Thoracic aorta (tissue), 2 donors: ENCODE data around the gene REM2. TPM values are rescaled to one million over a fixed set of nuclear protein-coding genes. Genes with fewer than 3 reads are reported as not detected.

Experiments
- ATAC-seq: fragments of 150-250 bp; one replicate; pipeline ENCODE4 v1.8.0; 2017; ENCODE audit warnings: low read depth; ENCODE audit not compliant: insufficient number of reproducible peaks, low FRiP score
- DNase-seq: peaks from one replicate; pipeline ENCODE4 v3.0.0-alpha.2; 2020; ENCODE audit warnings: low spot score
- H3K27ac ChIP-seq, 2 donors: fragments of 200-600 bp; sonication (generic); 1 replicate in 1 of 2; 2 replicates in 1 of 2; pipeline ENCODE4 v1.5.1; 2016; ENCODE audit warnings: mild to moderate bottlenecking in 2 of 2, moderate library complexity in 2 of 2
- H3K27me3 ChIP-seq: fragments of 200-600 bp; sonication (generic); replicated peaks from 2 replicates; pipeline ENCODE4 v1.6.0; 2016; ENCODE audit warnings: mild to moderate bottlenecking; ENCODE audit not compliant: insufficient read depth
- H3K36me3 ChIP-seq: fragments of 200-600 bp; sonication (generic); one replicate; pipeline ENCODE4 v1.5.1; 2016
- H3K4me1 ChIP-seq, 2 donors: fragments of 200-600 bp; sonication (generic); 1 replicate in 1 of 2; 2 replicates in 1 of 2; pipeline versions ENCODE4 v1.5.1 to v1.6.0; 2016; ENCODE audit warnings: low read depth in 2 of 2, mild to moderate bottlenecking in 1 of 2; ENCODE audit not compliant: control insufficient read depth in 1 of 2
- H3K4me3 ChIP-seq: fragments of 200-600 bp; sonication (generic); 2 replicates; pipeline ENCODE4 v1.5.1; 2016; ENCODE audit warnings: mild to moderate bottlenecking
- H3K9me3 ChIP-seq: fragments of 200-600 bp; sonication (generic); 2 replicates; pipeline ENCODE4 v1.5.1; 2016
- CTCF ChIP-seq: fragments of 200-600 bp; sonication (generic); IDR thresholded peaks from one replicate; pipeline ENCODE4 v1.5.1; 2019; ENCODE audit warnings: antibody characterized with exemption
- total RNA-seq, 2 donors: library from RNA; depleted of rRNA; stranded (reverse); fragments of >200 nt; gene quantifications; one replicate each; pipeline versions ENCODE4 v1.1.0 to v1.2.3, GENCODE V29; 2016

REM2 gene
- total RNA-seq, 2 donors from 2014 or later, result 0.28 TPM; not detected in 1

- H3K4me1 ChIP-seq, result no peaks in the 10 kb centered on the region
- no peak for ATAC-seq
- no peak for TF ChIP-seq CTCF
Measured at GRCh38 chr14:22901799-22902198, 18.8 kb downstream of the REM2 start.

GRCh38 chr14:22903742-22904087 lies 20.7 kb downstream of the REM2 start:
- ATAC-seq (no peak), DNase-seq (no peak)
- TF ChIP-seq CTCF, result no peak
- no peaks in the 10 kb centered on the region for H3K27me3 ChIP-seq
- H3K9me3 ChIP-seq, result no peaks in the 10 kb centered on the region
- H3K4me3 ChIP-seq, result no peak overlapping the region
- H3K4me1 ChIP-seq, result no peaks in the 10 kb centered on the region
- no peak overlapping the region for H3K27ac ChIP-seq
- peaks cover 77% of the 10 kb centered on the region for H3K36me3 ChIP-seq

More at GRCh38 chr14:22901799-22902198, 18.8 kb downstream of the REM2 start:
- Histone ChIP-seq H3K36me3 (peaks cover 64% of the 10 kb centered on the region), H3K9me3 (no peaks in the 10 kb centered on the region), H3K27ac (no peak overlapping the region), H3K27me3 (no peaks in the 10 kb centered on the region), H3K4me3 (no peak overlapping the region)
- no peak for DNase-seq

- H3K4me1 ChIP-seq, result no peaks in the 10 kb centered on the region
- no peak overlapping the region for H3K27ac ChIP-seq
- DNase-seq (no peak), ATAC-seq (no peak)
- H3K36me3 ChIP-seq, result peaks cover 82% of the 10 kb centered on the region
- H3K27me3 ChIP-seq, result no peaks in the 10 kb centered on the region
- H3K4me3 ChIP-seq, result no peak overlapping the region
- H3K9me3 ChIP-seq, result no peaks in the 10 kb centered on the region
- TF ChIP-seq CTCF, result no peak
Measured at GRCh38 chr14:22905627-22906026, 22.6 kb downstream of the REM2 start.

- DNase-seq (no peak), ATAC-seq (no peak)
- Histone ChIP-seq H3K4me3 (no peak overlapping the region), H3K4me1 (no peaks in the 10 kb centered on the region), H3K27me3 (no peaks in the 10 kb centered on the region), H3K36me3 (peaks cover 82% of the 10 kb centered on the region), H3K27ac (no peak overlapping the region), H3K9me3 (no peaks in the 10 kb centered on the region)
- no peak for TF ChIP-seq CTCF
Measured at GRCh38 chr14:22906073-22906472, 23.1 kb downstream of the REM2 start.

GRCh38 chr14:22907429-22907828 lies 24.4 kb downstream of the REM2 start:
- Histone ChIP-seq H3K4me3 (no peak overlapping the region), H3K27me3 (no peaks in the 10 kb centered on the region), H3K36me3 (peaks cover 73% of the 10 kb centered on the region), H3K27ac (no peak overlapping the region), H3K4me1 (no peaks in the 10 kb centered on the region), H3K9me3 (no peaks in the 10 kb centered on the region)
- ATAC-seq (no peak), DNase-seq (no peak)
- TF ChIP-seq CTCF, result no peak
